ENCODE data around the gene BCAT1.

DNA sequence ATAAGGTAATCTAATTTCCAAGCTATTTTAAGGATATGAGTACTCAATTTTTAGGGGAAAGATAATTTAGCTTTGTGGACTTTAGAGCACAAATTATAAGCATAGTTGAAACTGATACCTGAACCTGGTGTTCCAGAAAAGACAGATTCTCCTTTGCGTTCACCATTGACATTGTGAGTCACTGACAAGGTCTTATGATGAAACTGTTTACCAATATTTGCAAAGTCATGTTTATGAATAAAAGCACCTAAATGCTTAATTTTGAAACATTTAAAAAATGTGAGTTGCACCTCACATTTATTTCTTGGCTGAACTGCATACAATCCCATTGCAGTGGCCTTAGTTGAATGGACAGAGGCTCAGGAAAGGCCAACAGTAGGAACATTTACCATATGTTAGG, 3.9 kb downstream of the BCAT1 start:
- TF ChIP-seq, protein P1, sequence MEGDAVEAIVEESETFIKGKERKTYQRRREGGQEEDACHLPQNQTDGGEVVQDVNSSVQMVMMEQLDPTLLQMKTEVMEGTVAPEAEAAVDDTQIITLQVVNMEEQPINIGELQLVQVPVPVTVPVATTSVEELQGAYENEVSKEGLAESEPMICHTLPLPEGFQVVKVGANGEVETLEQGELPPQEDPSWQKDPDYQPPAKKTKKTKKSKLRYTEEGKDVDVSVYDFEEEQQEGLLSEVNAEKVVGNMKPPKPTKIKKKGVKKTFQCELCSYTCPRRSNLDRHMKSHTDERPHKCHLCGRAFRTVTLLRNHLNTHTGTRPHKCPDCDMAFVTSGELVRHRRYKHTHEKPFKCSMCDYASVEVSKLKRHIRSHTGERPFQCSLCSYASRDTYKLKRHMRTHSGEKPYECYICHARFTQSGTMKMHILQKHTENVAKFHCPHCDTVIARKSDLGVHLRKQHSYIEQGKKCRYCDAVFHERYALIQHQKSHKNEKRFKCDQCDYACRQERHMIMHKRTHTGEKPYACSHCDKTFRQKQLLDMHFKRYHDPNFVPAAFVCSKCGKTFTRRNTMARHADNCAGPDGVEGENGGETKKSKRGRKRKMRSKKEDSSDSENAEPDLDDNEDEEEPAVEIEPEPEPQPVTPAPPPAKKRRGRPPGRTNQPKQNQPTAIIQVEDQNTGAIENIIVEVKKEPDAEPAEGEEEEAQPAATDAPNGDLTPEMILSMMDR (IDR thresholded peaks at IDR 0.05; ENCODE audit: poor library complexity): no peak
- no peak for TF ChIP-seq EZH2 (IDR thresholded peaks at IDR 0.05; ENCODE audit: borderline replicate concordance)

All from hepatocyte (in vitro differentiated cells).